Mesothelial cell of epicardium (in vitro differentiated cells): ENCODE data around the gene ATP5F1C. TPM values are rescaled to one million over a fixed set of nuclear protein-coding genes. Genes with fewer than 3 reads are reported as not detected.
"Not testable (repeated sequence)": the region's sequence is repeated elsewhere in the genome, so short reads cannot be mapped to it uniquely, and the experiment has no call there.

Source experiments
- DNase-seq, 2 experiments: peaks; one replicate each; pipeline ENCODE4 v3.0.0; 2021; ENCODE audit warnings: low spot score in 2 of 2; ENCODE audit not compliant: unreplicated experiment in 2 of 2
- H3K27ac Mint-ChIP-seq: 2 replicates; pipeline ENCODE4 v1.8.0; 2021; ENCODE audit warnings: mixed read lengths
- H3K27me3 Mint-ChIP-seq: 2 replicates; pipeline ENCODE4 v1.8.0; 2021; ENCODE audit warnings: low read depth, mixed read lengths
- H3K36me3 Mint-ChIP-seq: 2 replicates; pipeline ENCODE4 v1.8.0; 2021; ENCODE audit warnings: mixed read lengths
- H3K4me1 Mint-ChIP-seq: 2 replicates; pipeline ENCODE4 v1.8.0; 2021; ENCODE audit warnings: mixed read lengths
- H3K4me3 Mint-ChIP-seq: 2 replicates; pipeline ENCODE4 v1.8.0; 2021; ENCODE audit warnings: mild to moderate bottlenecking, moderate library complexity, mixed read lengths
- H3K9me3 Mint-ChIP-seq: 2 replicates; pipeline ENCODE4 v1.8.0; 2021; ENCODE audit warnings: mixed read lengths
- CTCF ChIP-seq: fragments of 200-600 bp; sonication (generic); IDR thresholded peaks from one replicate; pipeline ENCODE4 v1.5.0; 2021; ENCODE audit warnings: antibody characterized with exemption; ENCODE audit not compliant: unreplicated experiment
- total RNA-seq: library from RNA; stranded (reverse); gene quantifications from 3 replicates; pipeline ENCODE4 v1.2.1, GENCODE V29; 2021

The ATP5F1C gene
- 178 to 186 TPM (median 184 TPM) in 3 replicates for total RNA-seq

- Mint-ChIP-seq H3K27ac (no peak within 1 kb of the TSS), H3K4me3 (no peak within 1 kb of the TSS), H3K4me1 (peaks cover 23% of the 10 kb centered on the region), H3K27me3 (no peaks in the 10 kb centered on the region), H3K36me3 (peaks cover 15% of the 10 kb centered on the region), H3K9me3 (no peaks in the 10 kb centered on the region)
- DNase-seq, result peak; percentile 94 to 98
- TF ChIP-seq CTCF, result no peak
Observed at GRCh38 chr10:7787857-7788638, at the start of gene ATP5F1C, which contains the start of gene KIN. ATP5F1C (plus strand) TSS chr10:7788177; CDS start chr10:7788208, 31 bp downstream. KIN (minus strand) TSS chr10:7787993; CDS start chr10:7787933, 60 bp downstream.

- H3K4me3 Mint-ChIP-seq, result no peak overlapping the region
- H3K36me3 Mint-ChIP-seq, result no peaks in the 10 kb centered on the region
- no peaks in the 10 kb centered on the region for H3K9me3 Mint-ChIP-seq
- no peak overlapping the region for H3K27ac Mint-ChIP-seq
- DNase-seq, result no peak
- H3K4me1 Mint-ChIP-seq, result no peaks in the 10 kb centered on the region
- H3K27me3 Mint-ChIP-seq, result peaks cover 6% of the 10 kb centered on the region
- TF ChIP-seq CTCF, result no peak
Observed at GRCh38 chr10:7738536-7739407, 49.2 kb upstream of the ATP5F1C start.

- Mint-ChIP-seq H3K27ac (no peak overlapping the region), H3K9me3 (no peaks in the 10 kb centered on the region), H3K4me3 (no peak overlapping the region), H3K36me3 (no peaks in the 10 kb centered on the region), H3K4me1 (no peaks in the 10 kb centered on the region), H3K27me3 (peaks cover 5% of the 10 kb centered on the region)
- no peak for DNase-seq
- no peak for TF ChIP-seq CTCF
Observed at GRCh38 chr10:7744307-7744706, 43.7 kb upstream of the ATP5F1C start.

GRCh38 chr10:7748637-7749036 is 39.3 kb upstream of the ATP5F1C start:
- not testable (repeated sequence) for H3K27me3 Mint-ChIP-seq, H3K9me3 Mint-ChIP-seq, H3K4me3 Mint-ChIP-seq, H3K27ac Mint-ChIP-seq, H3K4me1 Mint-ChIP-seq, DNase-seq
- H3K36me3 Mint-ChIP-seq, result peaks cover 19% of the 10 kb centered on the region

- no peak for DNase-seq
- Mint-ChIP-seq H3K36me3 (peaks cover 33% of the 10 kb centered on the region), H3K4me1 (no peaks in the 10 kb centered on the region), H3K27me3 (no peaks in the 10 kb centered on the region), H3K4me3 (no peak overlapping the region), H3K27ac (no peak overlapping the region), H3K9me3 (peaks cover 3% of the 10 kb centered on the region)
- no peak for TF ChIP-seq CTCF
Observed at GRCh38 chr10:7750222-7750621, 37.8 kb upstream of the ATP5F1C start.

GRCh38 chr10:7752251-7752650 is 35.7 kb upstream of the ATP5F1C start:
- no peaks in the 10 kb centered on the region for H3K4me1 Mint-ChIP-seq
- DNase-seq, result no peak
- H3K27ac Mint-ChIP-seq, result no peak overlapping the region
- H3K4me3 Mint-ChIP-seq, result no peak overlapping the region
- no peaks in the 10 kb centered on the region for H3K27me3 Mint-ChIP-seq
- peaks cover 50% of the 10 kb centered on the region for H3K36me3 Mint-ChIP-seq
- no peak for TF ChIP-seq CTCF
- H3K9me3 Mint-ChIP-seq, result peaks cover 8% of the 10 kb centered on the region
